Measurements from ENCODE around the gene NAA15.
"Not testable (repeated sequence)": the region's sequence is repeated elsewhere in the genome, so short reads cannot be mapped to it uniquely, and the experiment has no call there.

NAA15 gene

DNA sequence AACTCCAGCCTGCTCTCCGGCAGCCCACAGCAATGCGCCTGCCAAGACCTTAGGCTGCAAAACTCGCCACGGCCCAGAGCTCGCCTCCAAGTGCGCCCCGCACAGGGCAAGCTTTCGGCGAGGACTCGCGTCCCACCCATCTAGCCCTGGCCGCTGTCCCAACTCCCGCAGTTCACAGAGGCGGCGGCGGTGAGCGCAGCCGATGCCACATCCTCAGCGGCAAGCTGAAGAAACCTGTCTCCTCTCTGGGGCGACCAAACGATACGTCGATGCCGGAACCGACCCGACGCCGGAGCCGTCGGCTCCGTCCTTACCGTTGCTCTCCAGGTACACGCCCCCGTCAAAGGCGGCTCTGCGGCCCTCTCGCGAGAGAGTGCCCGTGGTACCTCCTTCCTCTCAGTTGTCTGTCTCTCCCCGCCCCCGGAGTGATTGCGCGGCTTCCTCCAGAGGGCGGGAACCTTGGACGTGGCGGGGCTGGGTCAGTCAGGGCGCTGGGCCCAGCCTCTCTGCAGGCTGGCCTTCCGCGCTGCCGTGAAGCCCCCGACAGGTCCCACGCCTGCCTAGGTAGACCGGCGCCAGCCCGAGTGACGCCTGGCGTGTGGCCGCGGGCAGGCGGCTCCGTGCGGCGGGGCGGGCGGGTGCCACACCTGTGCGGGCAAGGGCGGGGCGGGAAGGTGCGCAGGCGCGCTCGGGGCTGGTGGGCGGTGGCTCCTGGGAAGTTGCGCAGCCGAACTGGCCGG is 152.2 kb downstream of the NAA15 start:
- peak; percentile 86 for DNase-seq

DNA sequence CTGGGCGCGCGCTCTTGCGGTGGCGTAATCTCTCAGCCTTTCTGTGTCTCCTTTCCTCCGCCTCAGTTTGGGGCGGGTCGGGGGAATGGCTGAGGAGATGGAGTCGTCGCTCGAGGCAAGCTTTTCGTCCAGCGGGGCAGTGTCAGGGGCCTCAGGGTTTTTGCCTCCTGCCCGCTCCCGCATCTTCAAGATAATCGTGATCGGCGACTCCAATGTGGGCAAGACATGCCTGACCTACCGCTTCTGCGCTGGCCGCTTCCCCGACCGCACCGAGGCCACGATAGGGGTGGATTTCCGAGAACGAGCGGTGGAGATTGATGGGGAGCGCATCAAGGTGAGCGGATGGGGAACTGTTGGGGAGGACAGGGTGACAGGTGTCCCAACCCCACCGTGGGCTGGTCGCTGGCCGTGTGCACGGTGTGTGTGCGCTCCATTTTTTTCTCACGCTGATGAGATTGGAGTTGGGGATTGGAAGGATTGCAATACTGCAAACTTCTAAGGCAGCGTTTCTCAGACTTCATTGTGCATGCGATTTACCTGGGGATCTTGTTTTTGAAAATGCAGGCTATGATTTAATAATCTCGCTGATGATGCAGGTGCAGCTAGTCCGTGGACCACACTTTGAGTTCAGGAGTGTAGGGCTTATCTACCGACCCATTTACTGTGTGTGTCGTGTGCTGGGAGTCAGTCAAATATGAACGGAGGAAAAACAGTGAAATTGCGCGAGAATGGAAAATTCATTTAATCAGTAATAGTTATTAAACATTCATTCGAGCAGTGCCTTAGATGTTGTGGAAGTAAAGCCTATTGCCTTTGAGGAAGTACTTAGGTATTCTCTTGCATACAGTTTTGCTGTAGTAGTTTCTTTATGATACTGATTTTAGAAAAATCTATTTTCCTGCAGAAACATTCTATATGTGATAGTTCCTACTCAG is 153.1 kb downstream of the NAA15 start, which contains the start of gene RAB33B:
RAB33B (plus strand) TSS at position 11 of the 935 bp plus-strand sequence; CDS start at position 86, 75 bp downstream.
- no peak for DNase-seq

DNA sequence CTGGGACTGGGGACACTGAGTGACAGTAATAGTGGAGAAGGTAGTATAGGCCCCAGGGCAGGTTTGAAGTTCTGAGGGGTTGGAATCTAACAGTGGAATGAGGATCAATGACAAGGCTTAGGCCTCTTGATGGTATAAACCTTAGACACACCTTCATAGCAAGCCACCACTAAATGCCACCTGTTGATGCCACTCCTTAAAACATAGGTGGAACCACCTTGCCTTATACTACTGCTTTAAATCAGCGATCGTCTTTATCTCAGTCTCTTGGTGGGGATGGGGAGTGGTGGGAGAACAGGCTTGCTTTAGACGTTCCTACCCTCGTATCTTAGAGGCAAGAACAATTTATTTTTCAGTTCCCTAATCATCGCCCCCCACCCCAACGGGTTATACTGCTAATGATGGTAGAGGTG is 153.8 kb downstream of the NAA15 start:
- no peak for DNase-seq

DNA sequence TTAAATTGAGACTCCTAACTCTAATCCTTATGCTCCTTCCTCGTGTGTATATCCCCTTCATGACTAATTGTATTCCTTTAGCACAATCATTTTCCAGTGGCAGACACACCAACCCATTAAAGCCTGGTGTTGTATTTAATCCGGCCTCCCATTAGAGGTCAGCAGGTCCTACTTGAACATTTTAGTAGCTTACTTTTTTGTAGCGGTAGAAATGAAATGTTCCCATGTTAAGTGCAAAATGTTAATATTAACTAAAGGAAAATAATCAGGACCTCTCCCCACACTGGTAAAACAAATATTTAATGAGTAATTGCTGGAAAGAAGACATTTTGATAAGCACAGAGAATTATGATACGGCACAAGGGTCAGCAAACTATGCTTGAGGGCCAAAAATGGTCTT is 156.0 kb downstream of the NAA15 start:
- no peak for DNase-seq

DNA sequence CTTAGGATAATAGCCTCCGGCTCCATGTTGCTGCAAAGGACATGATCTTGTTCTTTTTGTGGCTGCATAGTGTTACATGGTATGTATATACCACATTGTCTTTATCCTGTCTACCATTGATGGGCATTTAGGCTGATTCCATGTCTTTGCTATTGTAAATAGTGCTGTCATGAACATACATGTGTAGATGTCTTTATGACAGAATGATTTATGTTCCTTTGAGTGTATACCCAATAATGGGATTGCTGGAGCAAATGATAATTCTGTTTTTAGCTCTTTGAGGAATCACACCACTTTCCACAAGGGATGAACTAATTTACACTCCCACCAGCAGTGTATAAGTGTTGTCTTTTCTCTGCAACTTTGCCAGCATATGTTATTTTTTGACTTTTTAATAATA is 157.2 kb downstream of the NAA15 start:
- DNase-seq, result no peak

DNA sequence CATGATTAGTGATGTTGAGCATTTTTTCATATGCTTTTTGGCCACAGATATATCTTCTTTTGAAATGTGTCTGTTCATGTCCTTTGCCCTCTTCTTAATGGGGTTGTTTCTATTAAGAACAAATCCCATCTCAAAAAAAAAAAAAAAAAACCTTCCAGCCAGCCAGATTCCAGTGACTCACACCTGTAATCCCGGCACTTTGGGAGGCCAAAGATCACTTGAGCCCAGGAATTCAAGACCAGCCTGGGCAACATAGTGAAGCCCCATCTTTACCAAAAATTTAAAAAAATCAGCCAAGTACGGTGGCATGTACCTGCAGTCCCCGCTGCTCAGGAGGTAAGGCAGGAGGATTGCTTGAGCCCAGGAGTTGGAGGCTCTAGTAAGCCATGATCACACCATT is 157.7 kb downstream of the NAA15 start:
- no peak for DNase-seq

DNA sequence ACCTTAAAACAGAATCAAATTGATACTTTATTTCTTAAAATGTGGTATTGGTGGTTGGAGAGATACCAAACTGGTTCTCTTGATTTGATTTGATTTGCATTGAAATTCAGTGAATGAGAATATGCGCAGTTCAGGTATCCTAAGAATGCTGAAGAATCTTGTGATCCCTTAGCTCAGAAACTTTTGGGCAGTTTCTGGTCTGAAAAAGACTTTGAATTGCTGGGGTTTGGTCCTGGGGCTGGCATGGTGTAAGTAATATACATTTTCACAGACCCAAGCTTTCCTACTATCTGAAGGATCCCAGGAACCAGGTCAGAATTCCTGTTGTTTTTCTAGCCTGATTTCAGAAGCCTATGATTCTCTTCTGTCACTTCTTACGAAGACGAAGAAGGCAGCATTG is 159.3 kb downstream of the NAA15 start:
- DNase-seq, result no peak

DNA sequence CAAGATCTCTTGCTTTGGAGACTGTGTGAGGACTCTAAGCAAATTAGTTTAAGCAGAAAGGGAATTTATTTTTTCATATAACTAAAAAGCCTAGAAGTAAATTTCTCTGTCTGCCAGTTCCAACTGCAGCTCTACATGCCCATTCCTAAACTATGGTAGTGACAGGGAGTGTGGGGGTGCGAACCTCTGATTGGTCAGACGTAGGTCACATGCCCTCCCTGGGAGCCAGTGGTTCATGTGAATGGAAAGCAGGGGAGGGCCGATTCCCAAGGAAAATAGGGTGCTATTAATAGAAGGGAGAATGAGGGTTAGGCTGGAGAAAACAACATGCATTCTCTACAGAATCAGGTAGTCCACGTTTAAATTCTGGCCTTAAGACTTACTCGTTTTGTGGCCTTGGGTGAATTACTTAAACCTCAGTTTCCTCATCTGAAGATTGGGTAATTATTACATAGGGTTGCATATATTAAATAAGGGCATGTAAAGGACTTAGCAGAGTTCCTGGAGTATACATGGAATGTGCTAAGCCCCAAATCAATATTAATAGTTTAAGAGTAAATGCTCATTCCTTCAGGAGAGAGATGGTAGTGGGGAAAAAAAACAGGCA is 159.8 kb downstream of the NAA15 start:
- DNase-seq, result no peak

DNA sequence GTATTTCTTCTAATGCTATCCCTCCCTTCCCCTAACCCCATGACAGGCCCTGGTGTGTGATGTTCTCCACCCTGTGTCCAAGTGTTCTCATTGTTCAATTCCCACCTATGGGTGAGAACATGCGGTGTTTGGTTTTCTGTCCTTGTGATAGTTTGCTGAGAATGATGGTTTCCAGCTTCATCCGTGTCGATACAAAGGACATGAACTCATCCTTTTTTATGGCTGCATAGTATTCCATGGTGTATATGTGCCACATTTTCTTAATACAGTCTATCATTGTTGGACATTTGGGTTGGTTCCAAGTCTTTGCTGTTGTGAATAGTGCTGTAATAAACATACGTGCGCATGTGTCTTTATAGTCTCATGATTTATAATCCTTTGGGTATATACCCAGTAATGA is 163.2 kb downstream of the NAA15 start:
- DNase-seq, result not testable (repeated sequence)

DNA sequence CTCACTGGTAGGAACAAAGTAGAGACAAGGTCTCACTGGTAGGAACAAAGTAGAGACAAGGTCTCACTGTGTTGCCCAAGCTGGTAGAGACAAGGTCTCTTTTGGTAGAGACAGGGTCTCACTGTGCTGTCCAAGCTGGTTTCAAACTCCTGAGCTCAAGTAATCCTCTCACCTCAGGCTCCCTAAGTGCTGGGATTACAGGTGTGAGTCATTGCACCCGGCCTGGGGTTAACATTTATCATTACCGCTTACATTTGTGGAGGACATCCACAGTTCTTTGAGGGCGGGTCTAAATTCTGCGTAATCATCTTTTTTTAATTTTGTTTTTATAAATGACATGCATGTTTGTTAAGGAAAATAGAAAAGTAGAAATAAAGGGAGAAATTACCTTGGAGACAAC is 164.6 kb downstream of the NAA15 start:
- DNase-seq, result no peak

DNA sequence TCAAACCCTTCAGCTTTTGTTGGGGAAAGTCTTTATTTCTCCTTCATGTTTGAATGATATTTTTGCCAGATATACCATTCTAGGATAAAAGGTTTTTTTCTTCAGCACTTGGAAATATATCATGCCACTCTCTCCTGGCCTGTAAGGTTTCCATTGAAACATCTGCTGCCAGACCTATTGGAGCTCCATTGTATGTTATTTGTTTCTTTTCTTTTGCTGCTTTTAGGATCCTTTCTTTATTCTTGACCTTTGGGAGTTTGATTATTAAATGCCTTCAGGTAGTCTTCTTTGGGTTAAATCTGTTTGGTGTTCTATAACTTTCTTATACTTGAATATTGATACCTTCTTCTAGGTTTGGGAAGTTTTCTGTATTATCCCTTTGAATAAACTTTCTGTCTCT is 167.5 kb downstream of the NAA15 start:
- not testable (repeated sequence) for DNase-seq

DNA sequence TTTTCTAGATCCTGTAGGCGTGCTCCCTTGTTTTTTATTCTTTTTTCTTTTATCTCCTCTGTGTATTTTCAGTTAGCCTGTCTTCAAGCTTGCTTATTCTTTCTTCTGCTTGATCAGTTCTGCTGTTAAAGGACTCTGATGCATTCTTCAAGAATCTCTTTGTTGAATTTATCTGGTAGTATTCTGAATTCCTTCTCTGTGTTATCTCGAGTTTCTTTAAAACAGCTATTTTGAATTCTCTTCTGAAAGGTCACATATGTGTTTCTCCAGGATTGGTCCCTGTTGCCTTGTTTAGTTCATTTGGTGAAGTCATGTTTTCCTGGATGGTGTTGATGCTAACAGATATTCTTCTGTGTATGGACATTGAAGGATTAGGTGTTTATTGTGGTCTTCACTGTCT is 167.9 kb downstream of the NAA15 start:
- DNase-seq, result no peak

All from NCI-H2227 treated with DMSO at 0.1 percent for 48 hours (cell line).